Endothelial cell of umbilical vein (primary cell): Measurements from ENCODE around the gene ZNG1A. TPM values are rescaled to one million over a fixed set of nuclear protein-coding genes. Genes with fewer than 3 reads are reported as not detected.

Source experiments
- BruUV-seq: library from RNA; stranded (reverse); fragments of 400-500 nt; replicated peaks from 2 replicates; lab custom pipeline; 2021; lab: Mats Ljungman, UMichigan
- CTCF ChIA-PET: fragments of 300-600, 350-600 bp; sonication (Branson Sonifier 250); formaldehyde crosslinking; loops from one replicate; lab custom pipeline; 2021; ENCODE audit warnings: antibody characterized with exemption, inconsistent platforms; lab: Charles Lee
- POLR2A ChIA-PET: fragments of 300-600, 350-600 bp; sonication (Branson Sonifier 250); formaldehyde crosslinking; loops from one replicate; lab custom pipeline; 2021; ENCODE audit warnings: antibody characterized with exemption, inconsistent platforms; lab: Charles Lee
- DNase-seq: peaks from one replicate; pipeline ENCODE4 v3.0.0-alpha.2; 2011; ENCODE audit warnings: low read depth, low spot score
- FAIRE-seq: peaks from 2 replicates; lab custom pipeline; 2011; peaks lifted over from hg19 to GRCh38; lab: Jason Lieb, UNC
- H2AFZ ChIP-seq: 2 replicates; pipeline ENCODE4 v1.6.0; 2012; ENCODE audit warnings: low read depth, low read length, control low read depth, inconsistent platforms
- H3K27ac ChIP-seq: 2 replicates; pipeline ENCODE4 v1.5.1; 2011; ENCODE audit warnings: low read depth, mild to moderate bottlenecking, control low read depth, low read length, moderate library complexity; ENCODE audit not compliant: insufficient read depth
- H3K27me3 ChIP-seq, 2 experiments: 2 replicates each; pipeline versions ENCODE4 v1.6.0 to v1.6.1; 2011; ENCODE audit warnings: low read length in 2 of 2, mixed read lengths in 1 of 2; ENCODE audit not compliant: control insufficient read depth in 2 of 2, insufficient read depth in 2 of 2
- H3K36me3 ChIP-seq, 2 experiments: 2 replicates in 1 of 2; 3 replicates in 1 of 2; pipeline ENCODE4 v1.5.1; 2011; ENCODE audit warnings: low read length in 2 of 2, mild to moderate bottlenecking in 1 of 2, moderate library complexity in 1 of 2; ENCODE audit not compliant: control insufficient read depth in 2 of 2, insufficient read depth in 2 of 2; ENCODE audit errors: extremely low read depth in 1 of 2
- H3K4me1 ChIP-seq: 3 replicates; pipeline ENCODE4 v1.5.1; 2011; ENCODE audit warnings: mild to moderate bottlenecking, low read length; ENCODE audit not compliant: control insufficient read depth, insufficient read depth; ENCODE audit errors: extremely low read depth
- H3K4me2 ChIP-seq: 2 replicates; pipeline ENCODE4 v1.6.1; 2011; ENCODE audit warnings: low read length, control low read depth, mixed read lengths; ENCODE audit not compliant: insufficient read depth
- H3K4me3 ChIP-seq, 3 experiments: fragments of 200-600 bp in 1 of 3; sonication (generic), shearing (Covaris generic) in 1 of 3; replicated peaks in 1 of 3; 2 replicates each; pipeline ENCODE4 v1.5.1; 2011 to 2016; ENCODE audit warnings: control low read depth in 3 of 3, low read length in 3 of 3, mild to moderate bottlenecking in 2 of 3, inconsistent platforms in 1 of 3, low read depth in 1 of 3, moderate library complexity in 1 of 3; ENCODE audit not compliant: insufficient read depth in 1 of 3
- H3K79me2 ChIP-seq: 2 replicates; pipeline ENCODE4 v1.6.0; 2012; ENCODE audit warnings: low read length, inconsistent platforms; ENCODE audit not compliant: control insufficient read depth, insufficient read depth
- H3K9ac ChIP-seq: replicated peaks from 2 replicates; pipeline ENCODE3; 2011; ENCODE audit warnings: low read length, control low read depth; ENCODE audit not compliant: insufficient read depth; ENCODE audit errors: extremely low read depth
- H3K9me1 ChIP-seq: replicated peaks from 3 replicates; pipeline ENCODE4 v1.6.0; 2011; ENCODE audit warnings: mild to moderate bottlenecking, low read length; ENCODE audit not compliant: control insufficient read depth, insufficient read depth; ENCODE audit errors: extremely low read depth
- H3K9me3 ChIP-seq: replicated peaks from 2 replicates; pipeline ENCODE4 v1.5.1; 2012; ENCODE audit warnings: low read length, inconsistent platforms; ENCODE audit not compliant: control insufficient read depth, insufficient read depth
- H4K20me1 ChIP-seq: replicated peaks from 2 replicates; pipeline ENCODE3; 2011; ENCODE audit warnings: mild to moderate bottlenecking, low read length; ENCODE audit not compliant: control insufficient read depth, insufficient read depth; ENCODE audit errors: extremely low read depth
- CTCF ChIP-seq, 2 donors: IDR thresholded peaks; 1 replicate in 1 of 2; 2 replicates in 1 of 2; pipeline ENCODE4 v1.5.1; 2011; ENCODE audit warnings: low read length in 2 of 2, mild to moderate bottlenecking in 2 of 2, moderate library complexity in 2 of 2, control low read depth in 1 of 2, inconsistent platforms in 1 of 2, low read depth in 1 of 2; ENCODE audit not compliant: insufficient read depth in 1 of 2; ENCODE audit errors: extremely low read depth in 1 of 2
- EZH2 ChIP-seq: IDR thresholded peaks from 2 replicates; pipeline ENCODE4 v1.6.1; 2012; ENCODE audit warnings: borderline replicate concordance, low read depth, mild to moderate bottlenecking, moderate library complexity, low read length, inconsistent platforms; ENCODE audit not compliant: severe bottlenecking
- FOS ChIP-seq: IDR thresholded peaks from 2 replicates; pipeline ENCODE4 v1.6.1; 2011; ENCODE audit warnings: mild to moderate bottlenecking, low read length, moderate library complexity, borderline replicate concordance; ENCODE audit not compliant: insufficient read depth
- GATA2 ChIP-seq: IDR thresholded peaks from 2 replicates; pipeline ENCODE4 v1.7.0; 2011; ENCODE audit warnings: low read depth, mild to moderate bottlenecking, moderate library complexity, mixed read lengths, low read length; ENCODE audit not compliant: insufficient read length, insufficient read depth
- JUN ChIP-seq: IDR thresholded peaks from 2 replicates; pipeline ENCODE4 v1.6.1; 2011; ENCODE audit warnings: borderline replicate concordance, low read depth; ENCODE audit not compliant: insufficient read length, insufficient read depth
- MAX ChIP-seq: IDR thresholded peaks from 2 replicates; pipeline ENCODE4 v1.6.1; 2011; ENCODE audit not compliant: insufficient read depth, insufficient read length
- MYC ChIP-seq: IDR thresholded peaks from one replicate; pipeline ENCODE4 v1.6.1; 2011; ENCODE audit warnings: mild to moderate bottlenecking, low read depth, low read length
- POLR2A ChIP-seq: IDR thresholded peaks from 2 replicates; pipeline ENCODE4 v1.6.1; 2012; ENCODE audit warnings: low read depth, mild to moderate bottlenecking, control low read depth, low read length
- POLR2AphosphoS5 ChIP-seq: IDR thresholded peaks from 2 replicates; pipeline ENCODE4 v1.6.1; 2012; ENCODE audit warnings: low read depth, mild to moderate bottlenecking, control low read depth, low read length, moderate library complexity; ENCODE audit not compliant: insufficient read depth
- dilution Hi-C: fragments of 300-500 bp; cut with MboI; formaldehyde crosslinking; loops from one replicate; pipeline ENCODE4 v1.15.0; 2019; ENCODE audit warnings: low sequenced_read_pairs; ENCODE audit not compliant: extremely low pct_ligation_motif_present
- intact Hi-C: fragments of 100-400 bp; cut with micrococcal nuclease; formaldehyde crosslinking; loops from one replicate; pipeline ENCODE4 v1.10.0; 2022
- polyA plus RNA-seq, 4 experiments: library from polyadenylated mRNA; depleted of rRNA in 3 of 4; stranded (reverse) in 3 of 4; unstranded in 1 of 4; fragments of >200 nt; gene quantifications; 2 replicates each; pipeline versions ENCODE4 v1.2.1 to v1.2.3, GENCODE V29; 2011 to 2012; ENCODE audit warnings: missing spikeins in 1 of 4
- total RNA-seq: library from RNA; stranded (reverse); gene quantifications from 2 replicates; pipeline ENCODE4 v1.2.3, GENCODE V29; 2021

ZNG1A gene
- total and polyA plus RNA-seq, 2 donors (not counting 3 experiments of a cell fraction or from before 2014, with no cell fraction given) = 14.3 to 39.8 TPM

- H3K4me2 ChIP-seq = peak overlapping the region; percentile 11
- POLR2A ChIA-PET = interaction anchor here (0.6 kb wide), 1 partner anchor 19 kb away, joined by 4 read pairs; no protein-coding TSS in a partner anchor
These were observed 46.0 kb upstream of the ZNG1A start for GRCh38 chr9:224582-225520.

More at GRCh38 chr9:224582-225520, 46.0 kb upstream of the ZNG1A start:
- no peak overlapping the region for H2AFZ ChIP-seq
- dilution Hi-C loops (no loop called here), intact Hi-C loops (no loop called here)
- H3K4me3 ChIP-seq = no peak overlapping the region
- CTCF ChIA-PET = interaction anchor here (3.1 kb wide), 1 partner anchor 10 kb away, joined by 24 read pairs; the partner anchor contains the start of gene DOCK8
- FAIRE-seq (no peak), DNase-seq (no peak)
- no peaks in the 10 kb centered on the region for H3K79me2 ChIP-seq
- TF ChIP-seq CTCF (IDR thresholded peaks at IDR 0.05; ENCODE audit: extremely low read depth in 1 of 2, insufficient read depth in 1 of 2, low read depth in 1 of 2, low read length in 2 of 2) = no peak
- TF ChIP-seq MAX = no peak
- TF ChIP-seq JUN = no peak
- no peak for TF ChIP-seq POLR2A
- no peak for TF ChIP-seq MYC
- TF ChIP-seq FOS = no peak
- no peak for TF ChIP-seq GATA2
- no peak for TF ChIP-seq EZH2
- no peak for TF ChIP-seq POLR2AphosphoS5
- no peaks in the 10 kb centered on the region for H3K9me3 ChIP-seq
- no peaks in the 10 kb centered on the region for H4K20me1 ChIP-seq
- H3K27me3 ChIP-seq = peaks cover 0 to 10% of the 10 kb centered on the region in 2 experiments
- no peaks in the 10 kb centered on the region for H3K36me3 ChIP-seq
- peaks cover 12% of the 10 kb centered on the region for H3K4me1 ChIP-seq
- BruUV-seq = no TSS peak
- H3K9me1 ChIP-seq = peaks cover 2% of the 10 kb centered on the region
- H3K27ac ChIP-seq = no peak overlapping the region
- no peak overlapping the region for H3K9ac ChIP-seq
